Measurements from ENCODE around the gene OR52B6.

- TF ChIP-seq, protein P1, sequence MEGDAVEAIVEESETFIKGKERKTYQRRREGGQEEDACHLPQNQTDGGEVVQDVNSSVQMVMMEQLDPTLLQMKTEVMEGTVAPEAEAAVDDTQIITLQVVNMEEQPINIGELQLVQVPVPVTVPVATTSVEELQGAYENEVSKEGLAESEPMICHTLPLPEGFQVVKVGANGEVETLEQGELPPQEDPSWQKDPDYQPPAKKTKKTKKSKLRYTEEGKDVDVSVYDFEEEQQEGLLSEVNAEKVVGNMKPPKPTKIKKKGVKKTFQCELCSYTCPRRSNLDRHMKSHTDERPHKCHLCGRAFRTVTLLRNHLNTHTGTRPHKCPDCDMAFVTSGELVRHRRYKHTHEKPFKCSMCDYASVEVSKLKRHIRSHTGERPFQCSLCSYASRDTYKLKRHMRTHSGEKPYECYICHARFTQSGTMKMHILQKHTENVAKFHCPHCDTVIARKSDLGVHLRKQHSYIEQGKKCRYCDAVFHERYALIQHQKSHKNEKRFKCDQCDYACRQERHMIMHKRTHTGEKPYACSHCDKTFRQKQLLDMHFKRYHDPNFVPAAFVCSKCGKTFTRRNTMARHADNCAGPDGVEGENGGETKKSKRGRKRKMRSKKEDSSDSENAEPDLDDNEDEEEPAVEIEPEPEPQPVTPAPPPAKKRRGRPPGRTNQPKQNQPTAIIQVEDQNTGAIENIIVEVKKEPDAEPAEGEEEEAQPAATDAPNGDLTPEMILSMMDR (IDR thresholded peaks at IDR 0.05): no peak
- no peak for TF ChIP-seq POLR2A (IDR thresholded peaks at IDR 0.05)
Measured at GRCh38 chr11:5593146-5593545, 12.5 kb downstream of the OR52B6 start.

Data from heart left ventricle (tissue), 13 donors.